OCI-LY1 (cell line): ENCODE data around the gene TMEM218.

Experiments used
- EZH2 ChIP-seq: fragments of 200-600 bp; sonication (generic), shearing (Covaris generic); IDR thresholded peaks from 2 replicates; pipeline ENCODE4 v1.8.0; 2017; ENCODE audit warnings: borderline replicate concordance, mixed run types, mild to moderate bottlenecking, antibody characterized with exemption, low read length, moderate library complexity, mixed read lengths
- TF ChIP-seq, protein P1 (sequence below): fragments of 200-600 bp; sonication (generic), shearing (Covaris generic); IDR thresholded peaks from 2 replicates; pipeline ENCODE4 v1.5.1; 2017; ENCODE audit warnings: mild to moderate bottlenecking, antibody characterized with exemption, low read length, moderate library complexity, mixed read lengths

DNA sequence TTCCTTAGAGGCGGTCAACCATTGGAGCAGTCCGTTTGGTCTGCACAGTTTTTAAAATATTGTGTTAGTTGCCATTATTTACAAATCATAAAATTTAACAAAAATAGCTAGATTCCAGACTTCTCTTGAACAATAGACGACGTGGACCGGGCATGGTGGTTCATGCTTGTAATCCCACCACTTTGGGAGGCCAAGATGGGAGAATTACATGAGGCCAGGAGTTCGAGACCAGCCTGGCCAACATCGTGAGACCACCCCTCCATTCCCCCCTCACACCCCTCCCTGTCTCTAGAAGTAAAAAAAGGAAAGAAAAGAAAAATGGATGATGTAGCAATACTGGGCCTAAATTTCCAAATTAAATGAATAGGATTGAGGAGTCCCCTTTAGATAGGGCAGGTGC lies 47.4 kb downstream of the TMEM218 start:
- TF ChIP-seq, protein P1, sequence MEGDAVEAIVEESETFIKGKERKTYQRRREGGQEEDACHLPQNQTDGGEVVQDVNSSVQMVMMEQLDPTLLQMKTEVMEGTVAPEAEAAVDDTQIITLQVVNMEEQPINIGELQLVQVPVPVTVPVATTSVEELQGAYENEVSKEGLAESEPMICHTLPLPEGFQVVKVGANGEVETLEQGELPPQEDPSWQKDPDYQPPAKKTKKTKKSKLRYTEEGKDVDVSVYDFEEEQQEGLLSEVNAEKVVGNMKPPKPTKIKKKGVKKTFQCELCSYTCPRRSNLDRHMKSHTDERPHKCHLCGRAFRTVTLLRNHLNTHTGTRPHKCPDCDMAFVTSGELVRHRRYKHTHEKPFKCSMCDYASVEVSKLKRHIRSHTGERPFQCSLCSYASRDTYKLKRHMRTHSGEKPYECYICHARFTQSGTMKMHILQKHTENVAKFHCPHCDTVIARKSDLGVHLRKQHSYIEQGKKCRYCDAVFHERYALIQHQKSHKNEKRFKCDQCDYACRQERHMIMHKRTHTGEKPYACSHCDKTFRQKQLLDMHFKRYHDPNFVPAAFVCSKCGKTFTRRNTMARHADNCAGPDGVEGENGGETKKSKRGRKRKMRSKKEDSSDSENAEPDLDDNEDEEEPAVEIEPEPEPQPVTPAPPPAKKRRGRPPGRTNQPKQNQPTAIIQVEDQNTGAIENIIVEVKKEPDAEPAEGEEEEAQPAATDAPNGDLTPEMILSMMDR: no peak
- no peak for TF ChIP-seq EZH2
